WTC11 (cell line): ENCODE measurements around the gene CDC45. TPM values are rescaled to one million over a fixed set of nuclear protein-coding genes. Genes with fewer than 3 reads are reported as not detected.

Source experiments
- ATAC-seq: fragments of 200-7000 bp; cut with Tn5 transposase; 2 replicates; pipeline ENCODE4 v1.10.0; 2021; ENCODE audit warnings: mild to moderate bottlenecking, moderate library complexity
- CTCF ChIA-PET: fragments of 300-600 bp; sonication (Branson Sonifier 250); formaldehyde crosslinking; loops from one replicate; lab custom pipeline; 2021; ENCODE audit warnings: antibody characterized with exemption; lab: Charles Lee
- POLR2A ChIA-PET: fragments of 350-600 bp; sonication (Branson Sonifier 250); formaldehyde crosslinking; loops from one replicate; lab custom pipeline; 2021; ENCODE audit warnings: antibody characterized with exemption; lab: Charles Lee
- DNase-seq: peaks from one replicate; pipeline ENCODE4 v3.0.0; 2021; ENCODE audit warnings: low spot score
- H3K27ac Mint-ChIP-seq: 2 replicates; pipeline ENCODE4 v1.8.0; 2021; ENCODE audit warnings: mixed read lengths
- H3K27me3 Mint-ChIP-seq: 2 replicates; pipeline ENCODE4 v1.8.0; 2021; ENCODE audit warnings: low read depth, mild to moderate bottlenecking, moderate library complexity, mixed read lengths
- H3K36me3 Mint-ChIP-seq: 2 replicates; pipeline ENCODE4 v1.8.0; 2021; ENCODE audit warnings: mixed read lengths
- H3K4me1 Mint-ChIP-seq: 2 replicates; pipeline ENCODE4 v1.8.0; 2022; ENCODE audit warnings: mixed read lengths
- H3K4me3 Mint-ChIP-seq: 2 replicates; pipeline ENCODE4 v1.8.0; 2021; ENCODE audit warnings: mild to moderate bottlenecking, moderate library complexity, mixed read lengths
- H3K9me3 Mint-ChIP-seq: 2 replicates; pipeline ENCODE4 v1.8.0; 2021; ENCODE audit warnings: mixed read lengths
- ATF2 ChIP-seq: sonication (generic); formaldehyde crosslinking; IDR thresholded peaks from 2 replicates; pipeline ENCODE4 v1.8.1; 2022; ENCODE audit warnings: low read depth, missing genetic modification reagents, borderline replicate concordance
- CREB1 ChIP-seq: sonication (generic); formaldehyde crosslinking; IDR thresholded peaks from 2 replicates; pipeline ENCODE4 v1.8.0; 2023; ENCODE audit warnings: mild to moderate bottlenecking, missing genetic modification reagents
- CREM ChIP-seq: sonication (generic); formaldehyde crosslinking; IDR thresholded peaks from 2 replicates; pipeline ENCODE4 v1.8.1; 2022; ENCODE audit warnings: mild to moderate bottlenecking, missing genetic modification reagents, moderate library complexity
- E2F1 ChIP-seq: sonication (generic); formaldehyde crosslinking; IDR thresholded peaks from 2 replicates; pipeline ENCODE4 v1.8.0; 2022; ENCODE audit warnings: mild to moderate bottlenecking, missing genetic modification reagents
- GABPB1 ChIP-seq: sonication (generic); formaldehyde crosslinking; IDR thresholded peaks from 2 replicates; pipeline ENCODE4 v1.8.1; 2023; ENCODE audit warnings: mild to moderate bottlenecking, missing genetic modification reagents
- GRHL2 ChIP-seq: fragments of 250-450 bp; sonication (Bioruptor Pico); IDR thresholded peaks from 2 replicates; pipeline ENCODE4 v1.8.0; 2022; ENCODE audit warnings: mild to moderate bottlenecking, moderate library complexity; ENCODE audit not compliant: insufficient replicate concordance, severe bottlenecking
- JAZF1 ChIP-seq: fragments of 250-450 bp; sonication (Bioruptor Pico); IDR thresholded peaks from 2 replicates; pipeline ENCODE4 v1.9.0; 2021; ENCODE audit warnings: moderate library complexity, mild to moderate bottlenecking, inconsistent platforms
- MYBL2 ChIP-seq: sonication (generic); formaldehyde crosslinking; IDR thresholded peaks from 2 replicates; pipeline ENCODE4 v1.8.1; 2023; ENCODE audit warnings: mild to moderate bottlenecking, moderate library complexity, missing genetic modification reagents
- NR1H2 ChIP-seq: sonication (generic); formaldehyde crosslinking; IDR thresholded peaks from 2 replicates; pipeline ENCODE4 v1.9.0; 2021; ENCODE audit warnings: mild to moderate bottlenecking, moderate library complexity, missing genetic modification reagents
- ZNF219 ChIP-seq: sonication (generic); formaldehyde crosslinking; IDR thresholded peaks from 2 replicates; pipeline ENCODE4 v1.8.0; 2023; ENCODE audit warnings: missing genetic modification reagents, mild to moderate bottlenecking, borderline replicate concordance
- ZNF317 ChIP-seq: sonication (generic); formaldehyde crosslinking; IDR thresholded peaks from 2 replicates; pipeline ENCODE4 v1.8.1; 2023; ENCODE audit warnings: low read depth, mild to moderate bottlenecking, moderate library complexity, missing genetic modification reagents, borderline replicate concordance
- ZNF396 ChIP-seq: fragments of 250-450 bp; sonication (Bioruptor Pico); IDR thresholded peaks from 2 replicates; pipeline ENCODE4 v1.8.0; 2021; ENCODE audit warnings: mild to moderate bottlenecking, moderate library complexity, borderline replicate concordance
- ZNF423 ChIP-seq: fragments of 250-450 bp; sonication (Bioruptor Pico); IDR thresholded peaks from 2 replicates; pipeline ENCODE4 v2.1.2; 2022; ENCODE audit warnings: mild to moderate bottlenecking, moderate library complexity
- ZNF425 ChIP-seq: fragments of 250-450 bp; sonication (Bioruptor Pico); conservative IDR thresholded peaks from 2 replicates; pipeline ENCODE4 v1.9.0; 2021; ENCODE audit warnings: mild to moderate bottlenecking
- total RNA-seq: library from RNA; stranded (reverse); gene quantifications from 3 replicates; pipeline ENCODE4 v1.2.3, GENCODE V29; 2021
- TF ChIP-seq, protein P1 (sequence below): sonication (generic); formaldehyde crosslinking; IDR thresholded peaks from 2 replicates; pipeline ENCODE4 v1.8.1; 2023; ENCODE audit warnings: mild to moderate bottlenecking, missing genetic modification reagents, moderate library complexity
- TF ChIP-seq, protein P2 (sequence below): sonication (generic); formaldehyde crosslinking; IDR thresholded peaks from 2 replicates; pipeline ENCODE4 v1.8.1; 2022; ENCODE audit warnings: mild to moderate bottlenecking, missing genetic modification reagents, moderate library complexity, borderline replicate concordance

Gene CDC45
- total RNA-seq, 1 experiment from 2014 or later, result 38.1 TPM

DNA sequence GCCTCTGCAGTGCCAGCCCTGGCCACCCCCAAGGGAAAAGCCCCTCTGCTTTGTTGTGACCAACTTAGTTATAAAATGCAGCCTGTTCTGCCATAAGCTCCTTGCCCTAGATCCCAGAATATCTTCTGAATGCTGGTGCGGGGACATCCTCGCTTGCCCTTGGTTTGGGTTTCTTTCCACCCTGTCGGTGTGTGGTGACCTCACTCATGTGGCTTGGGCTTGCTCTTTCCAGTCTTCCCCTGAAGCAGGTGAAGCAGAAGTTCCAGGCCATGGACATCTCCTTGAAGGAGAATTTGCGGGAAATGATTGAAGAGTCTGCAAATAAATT is 27.8 kb downstream of the CDC45 start (continued):
- TF ChIP-seq ZNF425 (CRISPR knock-in tag), result no peak
- TF ChIP-seq CREB1 (CRISPR knock-in tag), result no peak
- TF ChIP-seq, protein P1, sequence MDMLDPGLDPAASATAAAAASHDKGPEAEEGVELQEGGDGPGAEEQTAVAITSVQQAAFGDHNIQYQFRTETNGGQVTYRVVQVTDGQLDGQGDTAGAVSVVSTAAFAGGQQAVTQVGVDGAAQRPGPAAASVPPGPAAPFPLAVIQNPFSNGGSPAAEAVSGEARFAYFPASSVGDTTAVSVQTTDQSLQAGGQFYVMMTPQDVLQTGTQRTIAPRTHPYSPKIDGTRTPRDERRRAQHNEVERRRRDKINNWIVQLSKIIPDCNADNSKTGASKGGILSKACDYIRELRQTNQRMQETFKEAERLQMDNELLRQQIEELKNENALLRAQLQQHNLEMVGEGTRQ, result no peak
- no peak for TF ChIP-seq ZNF219
- TF ChIP-seq ZNF317 (CRISPR knock-in tag), result no peak
- no peak for TF ChIP-seq E2F1
- no peak for TF ChIP-seq GRHL2 (CRISPR knock-in tag)
- TF ChIP-seq GABPB1 (CRISPR knock-in tag), result no peak
- no peak for TF ChIP-seq NR1H2 (CRISPR knock-in tag)
- no peak for TF ChIP-seq ZNF396 (CRISPR knock-in tag)
- TF ChIP-seq, all 79 proteins: peak for 0

DNA sequence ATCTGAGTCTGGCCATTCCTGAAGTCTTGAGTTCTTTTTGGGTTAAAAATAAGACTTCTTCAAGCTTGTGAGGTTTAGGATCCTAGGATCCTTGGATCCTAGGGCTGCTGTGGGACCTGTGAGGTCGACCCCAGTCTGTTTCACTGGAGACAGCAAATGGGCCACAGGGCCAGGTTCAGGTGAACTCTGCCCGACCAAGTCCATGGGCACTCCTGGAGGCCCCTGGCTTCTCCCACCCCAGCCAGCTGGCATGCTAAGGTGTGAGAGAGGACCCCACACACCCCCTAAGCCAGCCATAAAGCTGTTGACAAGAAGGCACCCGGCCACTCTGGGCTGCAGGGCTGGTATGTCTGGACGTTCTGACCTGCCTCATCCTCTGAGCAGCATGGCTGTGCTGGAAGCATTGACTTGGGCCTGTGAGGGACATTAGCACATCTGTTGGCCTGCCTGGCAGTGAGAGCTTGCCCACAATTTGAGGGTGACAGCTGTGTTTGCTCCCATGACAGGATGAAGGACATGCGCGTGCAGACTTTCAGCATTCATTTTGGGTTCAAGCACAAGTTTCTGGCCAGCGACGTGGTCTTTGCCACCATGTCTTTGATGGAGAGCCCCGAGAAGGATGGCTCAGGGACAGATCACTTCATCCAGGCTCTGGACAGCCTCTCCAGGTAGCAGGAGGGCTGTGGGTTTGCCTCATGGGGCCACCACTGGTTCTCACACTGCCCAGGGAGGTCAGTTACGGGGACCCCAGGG is 28.5 kb downstream of the CDC45 start:
- Mint-ChIP-seq H3K4me1 (peaks cover 4% of the 10 kb centered on the region; the same call in 1 of the 2 replicates), H3K36me3 (peaks cover 31% of the 10 kb centered on the region), H3K4me3 (no peak overlapping the region)
- ATAC-seq, result no peak
- DNase-seq, result no peak
- TF ChIP-seq ZNF425 (CRISPR knock-in tag) (no peak), ZNF317 (CRISPR knock-in tag) (no peak), ATF2 (CRISPR knock-in tag) (no peak), CREM (CRISPR knock-in tag) (no peak), MYBL2 (no peak), ZNF423 (CRISPR knock-in tag) (no peak), GABPB1 (CRISPR knock-in tag) (no peak), JAZF1 (CRISPR knock-in tag) (no peak)
- TF ChIP-seq, protein P1, result no peak
- TF ChIP-seq, protein P2, sequence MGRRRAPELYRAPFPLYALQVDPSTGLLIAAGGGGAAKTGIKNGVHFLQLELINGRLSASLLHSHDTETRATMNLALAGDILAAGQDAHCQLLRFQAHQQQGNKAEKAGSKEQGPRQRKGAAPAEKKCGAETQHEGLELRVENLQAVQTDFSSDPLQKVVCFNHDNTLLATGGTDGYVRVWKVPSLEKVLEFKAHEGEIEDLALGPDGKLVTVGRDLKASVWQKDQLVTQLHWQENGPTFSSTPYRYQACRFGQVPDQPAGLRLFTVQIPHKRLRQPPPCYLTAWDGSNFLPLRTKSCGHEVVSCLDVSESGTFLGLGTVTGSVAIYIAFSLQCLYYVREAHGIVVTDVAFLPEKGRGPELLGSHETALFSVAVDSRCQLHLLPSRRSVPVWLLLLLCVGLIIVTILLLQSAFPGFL (CRISPR knock-in tag), result no peak
- TF ChIP-seq, all 79 proteins: peak for 0
- H3K9me3 Mint-ChIP-seq, result no peaks in the 10 kb centered on the region
- H3K27ac Mint-ChIP-seq, result no peak overlapping the region
- no peaks in the 10 kb centered on the region for H3K27me3 Mint-ChIP-seq
- POLR2A ChIA-PET, result no interaction called here
- CTCF ChIA-PET, result no interaction called here
